Forelimb muscle (tissue), 1 donor: ENCODE data around the gene TNFRSF6B. TPM values are rescaled to one million over a fixed set of nuclear protein-coding genes. Genes with fewer than 3 reads are reported as not detected.

Experiments used
- polyA plus RNA-seq: library from polyadenylated mRNA; unstranded; fragments of 120-200 nt; gene quantifications from one replicate; pipeline ENCODE4 v1.2.1, GENCODE V29; 2013; ENCODE audit not compliant: insufficient read length

TNFRSF6B gene
- polyA plus RNA-seq, 1 donor = 1.6 TPM

Other genes with a start within 250 kb of the TNFRSF6B start
- gene KCNQ2, start 224.0 kb upstream of the TNFRSF6B start, polyA plus RNA-seq = 3.5 TPM
- gene EEF1A2, start 197.6 kb upstream of the TNFRSF6B start, polyA plus RNA-seq = 1,049 TPM
- gene PPDPF, start 175.9 kb upstream of the TNFRSF6B start, polyA plus RNA-seq = 254 TPM
- 0.34 TPM for gene PTK6, start 159.3 kb upstream of the TNFRSF6B start, polyA plus RNA-seq
- gene SRMS, start 148.9 kb upstream of the TNFRSF6B start, polyA plus RNA-seq = not detected
- gene FNDC11, start 142.5 kb upstream of the TNFRSF6B start, polyA plus RNA-seq = 0.13 TPM
- gene HELZ2, start 122.4 kb upstream of the TNFRSF6B start, polyA plus RNA-seq = 6.6 TPM
- gene GMEB2, start 69.6 kb upstream of the TNFRSF6B start, polyA plus RNA-seq = 6.8 TPM
- gene STMN3, start 43.2 kb upstream of the TNFRSF6B start, polyA plus RNA-seq = 11.4 TPM
- gene RTEL1, start 38.3 kb upstream of the TNFRSF6B start, polyA plus RNA-seq = 11.0 TPM
- gene ARFRP1, start 11.3 kb downstream of the TNFRSF6B start, polyA plus RNA-seq = 25.3 TPM
- 12.6 TPM for gene ZGPAT, start 11.4 kb downstream of the TNFRSF6B start, polyA plus RNA-seq
- 4.6 TPM for gene LIME1, start 40.0 kb downstream of the TNFRSF6B start, polyA plus RNA-seq
- 148 TPM for gene SLC2A4RG, start 43.1 kb downstream of the TNFRSF6B start, polyA plus RNA-seq
- gene ZBTB46, start 134.6 kb downstream of the TNFRSF6B start, polyA plus RNA-seq = 18.1 TPM
- not detected for gene ABHD16B, start 164.8 kb downstream of the TNFRSF6B start, polyA plus RNA-seq
- gene TPD52L2, start 168.6 kb downstream of the TNFRSF6B start, polyA plus RNA-seq = 76.8 TPM
- gene DNAJC5, start 198.5 kb downstream of the TNFRSF6B start, polyA plus RNA-seq = 32.6 TPM